B cell (primary cell): ENCODE results near the gene PPFIA4. TPM values are rescaled to one million over a fixed set of nuclear protein-coding genes. Genes with fewer than 3 reads are reported as not detected.

Experiments used
- ATAC-seq: fragments of 200-7000 bp; cut with Tn5 transposase; one replicate; pipeline ENCODE4 v1.10.0; 2021; ENCODE audit warnings: low read depth, mild to moderate bottlenecking, moderate number of reproducible peaks, moderate library complexity
- CTCF ChIA-PET: fragments of 350-600 bp; sonication (Branson Sonifier 250); formaldehyde crosslinking; loops from one replicate; lab custom pipeline; 2021; ENCODE audit warnings: antibody characterized with exemption, inconsistent platforms; lab: Charles Lee
- POLR2A ChIA-PET: fragments of 350-600 bp; sonication (Branson Sonifier 250); formaldehyde crosslinking; loops from one replicate; lab custom pipeline; 2021; ENCODE audit warnings: antibody characterized with exemption; lab: Charles Lee
- DNase-seq: peaks from one replicate; pipeline ENCODE4 v3.0.0; 2013
- H2AFZ ChIP-seq: 2 replicates; pipeline ENCODE4 v1.6.1; 2012; ENCODE audit warnings: mild to moderate bottlenecking, low read depth, low read length; ENCODE audit not compliant: insufficient read depth, poor library complexity, severe bottlenecking
- H3K27ac ChIP-seq, 2 donors: 1 replicate in 1 of 2; 2 replicates in 1 of 2; pipeline ENCODE4 v1.5.1; 2012 to 2013; ENCODE audit warnings: low read length in 2 of 2, mild to moderate bottlenecking in 2 of 2, moderate library complexity in 1 of 2
- H3K27me3 ChIP-seq, 4 experiments: fragments of 200-600 bp in 1 of 4; sonication (generic) in 1 of 4; replicated peaks in 1 of 4; 1 replicate in 2 of 4; 2 replicates in 2 of 4; pipeline versions ENCODE4 v1.6.1 to v1.7.0; 2013 to 2016; ENCODE audit warnings: low read length in 3 of 4, mild to moderate bottlenecking in 2 of 4, mixed read lengths in 1 of 4, moderate library complexity in 1 of 4; ENCODE audit not compliant: insufficient read depth in 4 of 4, control insufficient read depth in 3 of 4; ENCODE audit errors: control extremely low read depth in 1 of 4
- H3K36me3 ChIP-seq, 2 experiments: replicated peaks in 1 of 2; 1 replicate in 1 of 2; 2 replicates in 1 of 2; pipeline versions ENCODE4 v1.6.1 to v1.7.1; 2013; ENCODE audit warnings: low read length in 1 of 2; ENCODE audit not compliant: insufficient read depth in 2 of 2, control insufficient read depth in 1 of 2; ENCODE audit errors: control extremely low read depth in 1 of 2, extremely low read depth in 1 of 2
- H3K4me1 ChIP-seq, 2 donors: fragments of 200-600 bp in 1 of 2; sonication (generic) in 1 of 2; 1 replicate in 1 of 2; 2 replicates in 1 of 2; pipeline versions ENCODE4 v1.5.1 to v1.6.1; 2013 to 2017; ENCODE audit warnings: low read length in 2 of 2; ENCODE audit not compliant: control insufficient read depth in 2 of 2, insufficient read depth in 2 of 2
- H3K4me2 ChIP-seq: replicated peaks from 2 replicates; pipeline ENCODE3; 2012; ENCODE audit warnings: mild to moderate bottlenecking, low read depth, low read length; ENCODE audit not compliant: poor library complexity, severe bottlenecking
- H3K4me3 ChIP-seq, 5 experiments: fragments of 200-600 bp in 1 of 5; sonication (generic) in 1 of 5; 1 replicate in 3 of 5; 2 replicates in 2 of 5; pipeline versions ENCODE4 v1.5.1 to v1.7.0; 2011 to 2016; ENCODE audit warnings: low read length in 4 of 5, mild to moderate bottlenecking in 4 of 5, low read depth in 2 of 5, control low read depth in 1 of 5, moderate library complexity in 1 of 5; ENCODE audit not compliant: insufficient read depth in 1 of 5; ENCODE audit errors: control extremely low read depth in 1 of 5, extremely low read depth in 1 of 5
- H3K79me2 ChIP-seq: fragments of 200-600 bp; sonication (generic); one replicate; pipeline ENCODE4 v1.6.0; 2016; ENCODE audit warnings: low read length; ENCODE audit not compliant: control insufficient read depth, insufficient read depth
- H3K9ac ChIP-seq: fragments of 200-600 bp; sonication (generic); 2 replicates; pipeline ENCODE4 v1.6.1; 2017; ENCODE audit warnings: mild to moderate bottlenecking, low read length, moderate library complexity
- H3K9me3 ChIP-seq, 3 donors: one replicate each; pipeline versions ENCODE4 v1.6.1 to v1.7.1; 2013; ENCODE audit warnings: low read length in 2 of 3; ENCODE audit not compliant: control insufficient read depth in 2 of 3, insufficient read depth in 1 of 3; ENCODE audit errors: control extremely low read depth in 1 of 3
- H4K20me1 ChIP-seq: 2 replicates; pipeline ENCODE4 v1.6.0; 2012; ENCODE audit warnings: mild to moderate bottlenecking, low read length; ENCODE audit not compliant: insufficient read depth, control insufficient read depth, poor library complexity, severe bottlenecking
- H3K27ac Mint-ChIP-seq: one replicate; pipeline ENCODE4 v1.8.0; 2021; ENCODE audit warnings: mixed read lengths
- H3K27me3 Mint-ChIP-seq: one replicate; pipeline ENCODE4 v1.8.0; 2021; ENCODE audit warnings: mixed read lengths
- H3K4me1 Mint-ChIP-seq: one replicate; pipeline ENCODE4 v1.8.0; 2021; ENCODE audit warnings: mixed read lengths
- H3K4me3 Mint-ChIP-seq: one replicate; pipeline ENCODE4 v1.8.0; 2021; ENCODE audit warnings: mixed read lengths
- H3K9me3 Mint-ChIP-seq: one replicate; pipeline ENCODE4 v1.8.0; 2022; ENCODE audit warnings: mixed read lengths; ENCODE audit not compliant: insufficient read depth
- CTCF ChIP-seq: fragments of 200-600 bp; IDR thresholded peaks from one replicate; pipeline ENCODE4 v1.8.0; 2022; ENCODE audit warnings: antibody characterized with exemption, mild to moderate bottlenecking
- EZH2 ChIP-seq: IDR thresholded peaks from 2 replicates; pipeline ENCODE4 v1.6.1; 2012; ENCODE audit warnings: borderline replicate concordance, low read depth, mild to moderate bottlenecking, moderate library complexity, low read length; ENCODE audit not compliant: insufficient read depth, poor library complexity, severe bottlenecking
- WGBS: methylation state at CpG from one replicate; pipeline ENCODE4 v1.1.5; 2013; ENCODE audit warnings: missing lambda C conversion rate; ENCODE audit not compliant: insufficient coverage; 5-methylcytosine and 5-hydroxymethylcytosine counted together
- intact Hi-C: fragments of 100-400 bp; cut with micrococcal nuclease; formaldehyde crosslinking; loops from one replicate; pipeline ENCODE4 v1.10.0; 2022
- polyA plus RNA-seq: library from polyadenylated mRNA; depleted of rRNA; stranded (reverse); fragments of >200 nt; gene quantifications from 2 replicates; pipeline ENCODE4 v1.2.3, GENCODE V29; 2012
- total RNA-seq, 2 donors: library from RNA; stranded (reverse); fragments of 120-200 nt in 1 of 2; gene quantifications; 1 replicate in 1 of 2; 2 replicates in 1 of 2; pipeline versions ENCODE4 v1.2.3 to v1.2.4, GENCODE V29; 2013 to 2022

PPFIA4 gene
- total and polyA plus RNA-seq, 2 donors (not counting 1 experiment from before 2014, with no cell fraction given) = 0.09 to 0.62 TPM

GRCh38 chr1:203033287-203033686, 7.0 kb downstream of the PPFIA4 start:
- Histone ChIP-seq H3K9ac (no peak overlapping the region), H3K4me1 (peaks cover 0 to 2% of the 10 kb centered on the region in 2 donors), H4K20me1 (no peaks in the 10 kb centered on the region), H3K79me2 (no peaks in the 10 kb centered on the region), H3K9me3 (no peaks in the 10 kb centered on the region), H3K4me2 (no peak overlapping the region), H3K36me3 (no peaks in the 10 kb centered on the region), H3K27me3 (peaks cover 0 to 6% (median 0%) of the 10 kb centered on the region in 4 experiments), H3K27ac (no peak overlapping the region), H3K4me3 (no peak overlapping the region), H2AFZ (no peak overlapping the region)
- ATAC-seq = no peak
- Mint-ChIP-seq H3K9me3 (no peaks in the 10 kb centered on the region), H3K4me3 (no peak overlapping the region), H3K27ac (no peak overlapping the region), H3K4me1 (no peaks in the 10 kb centered on the region), H3K27me3 (peaks cover 7% of the 10 kb centered on the region)
- CTCF ChIA-PET = no interaction called here
- intact Hi-C loops = no loop called here
- POLR2A ChIA-PET = no interaction called here
- TF ChIP-seq CTCF (no peak), EZH2 (no peak)
- DNase-seq = no peak
- WGBS = 78% methylated on average over 2 of the region's 2 CpGs

GRCh38 chr1:203033917-203034316, 7.6 kb downstream of the PPFIA4 start:
- H3K4me1 ChIP-seq = peaks cover 0 to 2% of the 10 kb centered on the region in 2 donors
- DNase-seq = no peak
- H3K79me2 ChIP-seq = no peaks in the 10 kb centered on the region
- H2AFZ ChIP-seq = no peak overlapping the region
- H3K36me3 ChIP-seq = no peaks in the 10 kb centered on the region
- H3K4me3 ChIP-seq = no peak overlapping the region
- H4K20me1 ChIP-seq = no peaks in the 10 kb centered on the region
- Mint-ChIP-seq H3K27me3 (peaks cover 7% of the 10 kb centered on the region), H3K9me3 (no peaks in the 10 kb centered on the region), H3K4me1 (no peaks in the 10 kb centered on the region), H3K27ac (no peak overlapping the region), H3K4me3 (no peak overlapping the region)
- no peak overlapping the region for H3K27ac ChIP-seq
- TF ChIP-seq CTCF (no peak), EZH2 (no peak)
- CTCF ChIA-PET = interaction anchor here (0.7 to 0.9 kb wide), 3 partner anchors 20 to 1214 kb away, joined by 3 to 4 read pairs (median 3); no protein-coding TSS in a partner anchor
- no peak overlapping the region for H3K9ac ChIP-seq
- POLR2A ChIA-PET = no interaction called here
- H3K4me2 ChIP-seq = no peak overlapping the region
- WGBS = 89% methylated on average over 2 of the region's 2 CpGs
- no peaks in the 10 kb centered on the region for H3K9me3 ChIP-seq
- intact Hi-C loops = no loop called here
- no peak for ATAC-seq
- H3K27me3 ChIP-seq = peaks cover 0 to 11% (median 0%) of the 10 kb centered on the region in 4 experiments
